ENCODE data around the gene MAPKAPK3. TPM values are rescaled to one million over a fixed set of nuclear protein-coding genes. Genes with fewer than 3 reads are reported as not detected.

Gene MAPKAPK3
- total and polyA plus RNA-seq, 2 of the 8 experiments (the other 6 are each of a cell fraction or from before 2014, with no cell fraction given) = 65.4 to 99.8 TPM

DNA sequence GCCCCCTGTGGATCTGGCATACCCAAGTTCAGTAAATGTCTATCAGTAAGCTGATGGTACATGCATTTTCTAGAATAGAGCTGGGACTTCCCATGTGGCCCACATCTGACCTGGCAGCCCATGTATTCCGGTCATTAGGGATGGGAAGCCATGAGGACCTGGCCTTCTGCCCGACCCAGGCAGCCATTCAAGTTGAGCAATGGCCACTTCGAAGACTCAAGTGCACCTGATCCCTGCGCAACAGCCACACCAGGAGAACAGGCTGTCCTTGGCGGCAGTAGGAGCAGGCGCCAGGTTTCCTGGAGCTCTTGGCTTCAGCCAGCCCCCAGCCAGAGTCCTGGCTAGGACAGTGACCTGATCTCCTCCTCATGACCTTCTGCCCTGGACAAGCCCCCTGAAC lies 33.1 kb upstream of the MAPKAPK3 start:
- no peaks in the 10 kb centered on the region for H3K79me2 ChIP-seq (ENCODE audit: control insufficient read depth in 1 of 2, insufficient read depth in 2 of 2, low read length in 2 of 2)
- H3K79me1 ChIP-seq (ENCODE audit: low read depth, low read length) = no peaks in the 10 kb centered on the region
- H3K14ac ChIP-seq (ENCODE audit: insufficient read length) = no peak overlapping the region
- no peak overlapping the region for H3K27ac ChIP-seq (ENCODE audit: low read depth, low read length)
- no peak overlapping the region for H4K5ac ChIP-seq (ENCODE audit: insufficient read length, low read depth, low read length)
- H3K9me3 ChIP-seq (ENCODE audit: insufficient read depth in 2 of 2, low read depth in 1 of 2, low read length in 1 of 2) = no peaks in the 10 kb centered on the region
- no peak overlapping the region for H4K91ac ChIP-seq (replicated peaks; ENCODE audit: insufficient read length, low read length)
- H2AFZ ChIP-seq (ENCODE audit: low read length) = no peak overlapping the region
- peaks cover 0 to 2% (median 0%) of the 10 kb centered on the region in 4 experiments; a peak in 1 of 7 replicates for H3K27me3 ChIP-seq (replicated peaks in 1 of 4; ENCODE audit: control insufficient read depth in 3 of 4, extremely low read depth in 1 of 4, insufficient read depth in 3 of 4, low read length in 3 of 4)
- H3K56ac ChIP-seq (replicated peaks; ENCODE audit: insufficient read length, low read depth, low read length) = no peak overlapping the region
- H3K4me2 ChIP-seq (ENCODE audit: insufficient read depth in 1 of 2, low read depth in 2 of 2, low read length in 2 of 2) = no peak overlapping the region
- H3K4ac ChIP-seq (replicated peaks; ENCODE audit: insufficient read length, low read depth, low read length) = no peak overlapping the region
- no peak overlapping the region for H2BK5ac ChIP-seq (ENCODE audit: low read depth, low read length)
- H3K9ac ChIP-seq (replicated peaks in 1 of 4; ENCODE audit: extremely low read depth in 1 of 4, low read depth in 3 of 4, low read length in 3 of 4) = no peak overlapping the region
- H2AK5ac ChIP-seq (ENCODE audit: low read depth, low read length) = no peak overlapping the region
- no peak for FAIRE-seq
- no peaks in the 10 kb centered on the region for H3K23me2 ChIP-seq (ENCODE audit: low read depth, low read length)
- no peak for DNase-seq (ENCODE audit: low read depth in 1 of 2, low spot score in 2 of 2)
- WGBS, 2 experiments (ENCODE audit: extremely low coverage in 1 of 2, insufficient coverage in 1 of 2, insufficient read length in 1 of 2, insufficient replicate concordance in 2 of 2, low coverage in 1 of 2, low lambda C conversion rate in 2 of 2, missing lambda C conversion rate in 1 of 2) = 90% methylated on average over 6 of the region's 6 CpGs; no CpG with 5 or more reads in 1 of the 2 experiments
- peaks cover 0 to 2% of the 10 kb centered on the region in 2 experiments for H4K20me1 ChIP-seq (replicated peaks in 1 of 2; ENCODE audit: control insufficient read depth in 1 of 2, insufficient read depth in 2 of 2, low read length in 2 of 2)
- no peak overlapping the region; the same call in 1 of the 2 replicates for H3K18ac ChIP-seq (ENCODE audit: extremely low read depth, low read length)
- no peak overlapping the region for H2BK15ac ChIP-seq (ENCODE audit: low read length)
- H4K8ac ChIP-seq (ENCODE audit: extremely low read depth, insufficient read depth, low read length) = no peak overlapping the region
- no peak overlapping the region for H2BK12ac ChIP-seq (ENCODE audit: low read depth, low read length)
- H3K4me3 ChIP-seq (ENCODE audit: extremely low read depth in 1 of 4, insufficient read depth in 2 of 4, low read depth in 3 of 4, low read length in 4 of 4) = no peak overlapping the region
- H2BK120ac ChIP-seq (replicated peaks; ENCODE audit: low read depth, low read length) = no peak overlapping the region
- ChIA-PET POLR2A (ENCODE audit: partially characterized antibody) (interaction anchor here (1.0 kb wide), 1 partner anchor 9 kb away, joined by 3 read pairs; no protein-coding TSS in a partner anchor), CTCF (ENCODE audit: partially characterized antibody) (interaction anchor here (7.1 to 46.5 kb wide), 3 partner anchors 6 to 31 kb away, joined by 70 to 863 read pairs (median 157); partner anchors contain the start of genes C3orf18, CISH, HEMK1 and MAPKAPK3)
- no peaks in the 10 kb centered on the region for H3K4me1 ChIP-seq (replicated peaks in 1 of 4; ENCODE audit: control insufficient read depth in 3 of 4, insufficient read depth in 4 of 4, low read length in 3 of 4)
- 0 out of 2 replicates have a peak overlapping the region, but pooled peaks have one; percentile 8 for H2BK20ac ChIP-seq (ENCODE audit: low read length)
- TF ChIP-seq, protein P1, sequence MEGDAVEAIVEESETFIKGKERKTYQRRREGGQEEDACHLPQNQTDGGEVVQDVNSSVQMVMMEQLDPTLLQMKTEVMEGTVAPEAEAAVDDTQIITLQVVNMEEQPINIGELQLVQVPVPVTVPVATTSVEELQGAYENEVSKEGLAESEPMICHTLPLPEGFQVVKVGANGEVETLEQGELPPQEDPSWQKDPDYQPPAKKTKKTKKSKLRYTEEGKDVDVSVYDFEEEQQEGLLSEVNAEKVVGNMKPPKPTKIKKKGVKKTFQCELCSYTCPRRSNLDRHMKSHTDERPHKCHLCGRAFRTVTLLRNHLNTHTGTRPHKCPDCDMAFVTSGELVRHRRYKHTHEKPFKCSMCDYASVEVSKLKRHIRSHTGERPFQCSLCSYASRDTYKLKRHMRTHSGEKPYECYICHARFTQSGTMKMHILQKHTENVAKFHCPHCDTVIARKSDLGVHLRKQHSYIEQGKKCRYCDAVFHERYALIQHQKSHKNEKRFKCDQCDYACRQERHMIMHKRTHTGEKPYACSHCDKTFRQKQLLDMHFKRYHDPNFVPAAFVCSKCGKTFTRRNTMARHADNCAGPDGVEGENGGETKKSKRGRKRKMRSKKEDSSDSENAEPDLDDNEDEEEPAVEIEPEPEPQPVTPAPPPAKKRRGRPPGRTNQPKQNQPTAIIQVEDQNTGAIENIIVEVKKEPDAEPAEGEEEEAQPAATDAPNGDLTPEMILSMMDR (IDR thresholded peaks at IDR 0.05; ENCODE audit: control extremely low read depth in 1 of 3, insufficient read depth in 1 of 3, low read depth in 1 of 3, low read length in 3 of 3) = no peak
- no peak overlapping the region for H3K23ac ChIP-seq (ENCODE audit: insufficient read length)
- no peaks in the 10 kb centered on the region; a peak in 1 of 8 replicates for H3K36me3 ChIP-seq (ENCODE audit: control insufficient read depth in 2 of 4, insufficient read depth in 4 of 4, low read length in 3 of 4)
